Retinal pigment epithelial cell (primary cell): ENCODE results near the gene TMEM163.

Experiments used
- DNase-seq: peaks from one replicate; pipeline ENCODE4 v3.0.0-alpha.2; 2010; ENCODE audit warnings: low read depth
- H3K4me3 ChIP-seq: 2 replicates; pipeline ENCODE4 v1.5.1; 2011; ENCODE audit warnings: mild to moderate bottlenecking, low read length, control low read depth, moderate library complexity
- CTCF ChIP-seq: conservative IDR thresholded peaks from 2 replicates; pipeline ENCODE4 v1.5.1; 2011; ENCODE audit warnings: low read depth, low read length, control low read depth, inconsistent platforms

Gene TMEM163

DNA sequence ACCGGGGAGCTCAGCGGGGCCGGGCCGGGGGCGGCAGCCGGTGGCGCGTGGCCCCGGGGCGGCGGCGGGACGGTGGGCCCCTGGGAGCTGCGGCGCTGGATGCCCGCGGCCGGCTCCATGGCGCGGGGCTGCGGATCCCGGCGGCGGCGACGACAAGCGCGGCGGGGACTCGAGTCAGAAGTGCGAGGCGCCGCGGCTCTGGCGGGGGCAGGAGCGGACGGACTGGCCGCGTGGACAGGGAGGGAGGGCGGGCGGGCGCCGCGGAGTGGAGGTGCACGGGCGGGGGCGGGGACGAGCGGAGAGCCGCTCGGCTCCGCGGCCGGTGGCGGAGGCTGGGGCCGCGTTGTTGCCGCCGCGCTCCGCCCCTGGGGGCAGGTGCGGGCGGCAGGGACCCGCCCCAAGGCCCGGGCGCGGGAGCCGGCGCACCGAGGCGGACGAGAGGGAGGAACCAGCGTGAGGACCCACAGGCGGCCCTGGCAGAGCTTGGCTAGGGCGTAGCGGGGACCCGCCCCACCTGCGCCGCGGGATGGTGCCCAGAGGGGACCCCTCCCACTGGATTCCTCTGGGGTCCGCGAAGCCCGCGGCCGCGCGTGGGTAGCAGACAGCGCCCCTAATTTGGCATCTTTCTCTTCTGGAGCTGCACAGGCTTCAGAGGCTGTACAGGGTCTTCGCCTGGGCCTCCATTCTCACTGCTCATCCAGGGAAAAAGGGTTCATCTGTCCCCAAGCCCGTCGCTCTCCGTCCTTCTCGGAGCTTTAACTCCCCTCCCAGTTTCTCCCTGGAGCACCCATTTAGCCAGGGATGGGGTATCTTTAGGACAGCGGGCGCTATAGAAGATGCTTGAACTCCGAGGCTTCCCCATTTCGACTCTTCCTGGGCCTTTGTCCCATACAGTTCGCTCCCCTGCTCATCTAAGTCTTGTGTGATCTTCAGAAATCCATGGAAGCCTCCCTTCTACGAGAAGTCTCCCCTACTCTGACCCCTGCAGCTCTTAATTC, at the start of gene TMEM163:
Gene TMEM163, minus strand, starts transcription at position 184 of the 998 bp plus-strand sequence.
- peak within 1 kb of the TSS; percentile 30 for H3K4me3 ChIP-seq
- no peak for DNase-seq
- TF ChIP-seq CTCF: no peak

DNA sequence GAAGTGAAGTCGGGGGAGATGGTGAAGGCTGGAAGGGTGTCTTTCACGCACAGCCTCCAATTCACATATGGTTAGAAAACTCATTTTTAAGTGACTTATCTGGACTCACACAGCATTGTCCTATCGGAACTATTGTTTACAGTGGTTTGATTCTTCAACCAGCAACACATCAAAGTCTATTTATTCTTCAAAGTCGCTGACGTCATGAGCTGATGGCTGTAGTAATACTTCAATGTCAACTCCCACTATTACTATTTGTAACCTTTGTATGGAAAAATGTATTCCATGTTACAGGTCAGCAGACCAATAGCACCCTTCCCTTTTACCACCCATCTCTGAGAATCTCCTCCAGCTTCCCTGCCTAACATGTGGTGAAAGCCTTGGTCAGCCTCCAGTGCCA, 47.8 kb upstream of the TMEM163 start:
- no peak for DNase-seq
- no peak for TF ChIP-seq CTCF
- no peak overlapping the region for H3K4me3 ChIP-seq

DNA sequence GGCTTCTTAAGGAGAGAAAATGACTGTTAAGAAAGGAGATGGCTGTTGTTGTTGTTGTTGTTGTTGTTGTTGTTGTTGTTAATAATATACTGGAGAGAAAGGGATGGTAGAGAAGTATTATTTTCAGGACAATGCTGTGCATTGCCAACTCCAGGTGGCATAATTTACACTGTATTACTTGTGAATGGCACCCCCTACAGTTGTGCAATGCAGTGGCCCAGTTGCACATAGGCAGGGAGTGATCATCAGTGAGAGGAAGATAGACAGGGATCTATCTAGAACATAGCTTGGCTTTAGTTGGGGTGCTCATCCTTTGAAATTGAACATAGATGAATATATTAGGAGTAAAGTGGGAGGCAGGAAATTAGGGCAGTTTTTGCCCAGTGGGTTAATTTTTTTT, 47.2 kb upstream of the TMEM163 start:
- no peak overlapping the region for H3K4me3 ChIP-seq
- no peak for TF ChIP-seq CTCF
- no peak for DNase-seq

GRCh38 chr2:134764164-134764563, 45.4 kb upstream of the TMEM163 start:
- no peak for TF ChIP-seq CTCF
- no peak for DNase-seq

DNA sequence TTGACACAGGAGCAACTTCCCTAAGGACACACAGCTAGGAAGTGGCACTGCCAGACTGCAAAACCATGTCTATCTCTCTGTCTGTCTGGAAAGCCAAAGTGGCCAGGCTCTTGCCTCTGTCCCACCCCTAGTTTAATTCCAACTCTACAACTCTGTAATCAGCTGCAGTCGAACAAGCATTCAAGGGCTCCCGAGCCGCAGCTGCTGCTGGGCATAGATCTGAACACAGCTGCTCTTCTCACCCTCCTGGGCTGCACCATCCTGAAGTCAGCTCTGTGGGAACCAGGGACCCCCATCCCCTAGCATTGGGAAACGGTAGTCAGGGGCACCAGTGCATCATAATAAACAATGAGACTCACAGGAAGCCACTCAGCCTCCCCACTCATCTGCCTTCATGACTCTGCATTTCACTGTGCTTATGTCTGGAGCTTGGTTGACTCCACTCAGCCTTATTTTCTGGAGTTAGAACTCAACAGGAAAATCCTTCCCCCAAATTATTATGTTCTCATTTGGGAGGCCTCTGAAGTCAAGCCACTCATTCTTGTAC, 44.4 kb upstream of the TMEM163 start:
- no peak for DNase-seq
- TF ChIP-seq CTCF: no peak
- no peak overlapping the region for H3K4me3 ChIP-seq

More at GRCh38 chr2:134764164-134764563, 45.4 kb upstream of the TMEM163 start:
- no peak overlapping the region for H3K4me3 ChIP-seq

DNA sequence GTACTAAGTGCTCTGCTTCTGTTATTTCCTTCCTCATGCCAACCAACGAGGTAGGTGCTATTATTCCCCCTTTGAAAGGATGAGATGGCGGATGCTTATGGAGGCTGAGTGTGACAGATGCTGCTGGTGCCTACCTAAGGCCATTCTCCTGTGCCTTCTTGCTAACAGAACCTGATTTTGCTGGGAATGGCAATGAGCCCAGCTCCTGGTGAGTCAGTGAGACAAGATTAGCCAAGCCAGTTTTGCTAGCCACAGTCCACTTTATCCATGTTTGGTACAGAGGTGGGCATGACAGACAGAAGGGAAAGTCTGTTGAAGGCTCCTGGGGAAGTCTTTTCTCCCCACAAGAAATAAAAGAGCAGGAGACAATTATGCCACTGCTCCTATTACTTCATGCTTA, 43.7 kb upstream of the TMEM163 start:
- no peak for DNase-seq
- TF ChIP-seq CTCF: no peak
- no peak overlapping the region for H3K4me3 ChIP-seq
